Left cardiac atrium (tissue), 4 donors: ENCODE measurements around the gene ARMH3. TPM values are rescaled to one million over a fixed set of nuclear protein-coding genes. Genes with fewer than 3 reads are reported as not detected.
A peak's percentile ranks its signal among the peaks of the same experiment; 100 is the strongest.
"Not testable (repeated sequence)": the region's sequence is repeated elsewhere in the genome, so short reads cannot be mapped to it uniquely, and the experiment has no call there.

ENCODE experiments used
- ATAC-seq, 2 donors: fragments of 200-7000 bp; cut with Tn5 transposase; one replicate each; pipeline ENCODE4 v1.9.1; 2020; ENCODE audit warnings: mild to moderate bottlenecking in 2 of 2, moderate library complexity in 2 of 2
- DNase-seq: peaks from one replicate; pipeline ENCODE4 v3.0.0-alpha.2; 2020
- intact Hi-C, 2 donors: fragments of 100-400 bp; cut with DNase I; formaldehyde crosslinking; loops; one replicate each; pipeline versions ENCODE4 v1.14.1 to v1.15.1; 2022 to 2023
- total RNA-seq, 2 donors: library from RNA; stranded (reverse); fragmentation: NEBNext Ultra II Directional; extraction: Animal tissue kit (Norgen Biotek cat#: 25700); gene quantifications; one replicate each; pipeline ENCODE4 v1.2.1, GENCODE V29; 2021
- donor health status: DM: no; HTN: yes; CAD: no.
- donor health status: DM: no; HTN: yes; CAD: no; lungs with severe emphysema.
- donor health status: DM: yes; HTN: yes; CAD: no.
- donor health status: Dilated cardiomyopathy.

ARMH3 gene
- total RNA-seq, 2 donors from 2014 or later, result 28.8 to 33.7 TPM

GRCh38 chr10:102001435-102002068 lies 54.4 kb downstream of the ARMH3 start:
- intact Hi-C loops, result no loop called here
- DNase-seq (no peak), ATAC-seq (peak; percentile 54 to 67)

- ATAC-seq (no peak), DNase-seq (no peak)
- intact Hi-C loops, result no loop called here
These were observed 58.2 kb downstream of the ARMH3 start for GRCh38 chr10:101997803-101998202.

- no peak for DNase-seq
- ATAC-seq, result peak; percentile 30 to 82
- intact Hi-C loops, result no loop called here
These were observed 60.4 kb downstream of the ARMH3 start for GRCh38 chr10:101995451-101996063.

GRCh38 chr10:101993651-101994200 lies 62.2 kb downstream of the ARMH3 start:
- intact Hi-C loops, result no loop called here
- DNase-seq, result no peak
- no peak for ATAC-seq

- no peak for ATAC-seq
- intact Hi-C loops, result no loop called here
These were observed 62.8 kb downstream of the ARMH3 start for GRCh38 chr10:101993221-101993620.

GRCh38 chr10:101987136-101987535 lies 68.8 kb downstream of the ARMH3 start:
- ATAC-seq, result no peak
- intact Hi-C loops, result no loop called here
- no peak for DNase-seq

More at GRCh38 chr10:101993221-101993620, 62.8 kb downstream of the ARMH3 start:
- DNase-seq, result no peak

- intact Hi-C loops, result no loop called here
- DNase-seq (peak; percentile 60), ATAC-seq (peak; percentile 83 to 85)
These were observed 69.4 kb downstream of the ARMH3 start for GRCh38 chr10:101986624-101986971.

- intact Hi-C loops, ATAC-seq, DNase-seq: not testable (repeated sequence)
These were observed 75.3 kb downstream of the ARMH3 start for GRCh38 chr10:101980677-101981076.

- peak; percentile 34 to 64 for ATAC-seq
- intact Hi-C loops, result no loop called here
- DNase-seq, result no peak
These were observed 81.6 kb downstream of the ARMH3 start for GRCh38 chr10:101974091-101974971.

- peak in 1 of 2 donors; percentile 13 for ATAC-seq
- no peak for DNase-seq
- intact Hi-C loops, result no loop called here
These were observed 83.2 kb downstream of the ARMH3 start for GRCh38 chr10:101972761-101973160.

- ATAC-seq, result no peak
These were observed 86.5 kb downstream of the ARMH3 start for GRCh38 chr10:101969412-101969922.

GRCh38 chr10:101968940-101969321 lies 87.0 kb downstream of the ARMH3 start:
- intact Hi-C loops, result loop anchor here in 1 of 2 donors (5.0 kb wide), 1 partner anchor 127 kb away; the partner anchor contains the start of gene KCNIP2
- DNase-seq (no peak), ATAC-seq (no peak)

More at GRCh38 chr10:101969412-101969922, 86.5 kb downstream of the ARMH3 start:
- intact Hi-C loops, result loop anchor here in 1 of 2 donors (5.0 kb wide), 1 partner anchor 127 kb away; the partner anchor contains the start of gene KCNIP2
- DNase-seq, result no peak

- intact Hi-C loops, result loop anchor here in 1 of 2 donors (5.0 kb wide), 1 partner anchor 126 kb away; the partner anchor contains the start of gene KCNIP2
- no peak for DNase-seq
- no peak for ATAC-seq
These were observed 87.6 kb downstream of the ARMH3 start for GRCh38 chr10:101968286-101968939.

- no peak for ATAC-seq
- DNase-seq, result no peak
- intact Hi-C loops, result loop anchor here in 1 of 2 donors (5.0 kb wide), 1 partner anchor 125 kb away; the partner anchor contains the start of gene KCNIP2
These were observed 88.3 kb downstream of the ARMH3 start for GRCh38 chr10:101967713-101968112.

GRCh38 chr10:101967119-101967518 lies 88.9 kb downstream of the ARMH3 start:
- ATAC-seq (peak; percentile 68 to 94), DNase-seq (no peak)
- intact Hi-C loops, result loop anchor here in 1 of 2 donors (5.0 kb wide), 1 partner anchor 125 kb away; the partner anchor contains the start of gene KCNIP2

- ATAC-seq (peak in 1 of 2 donors; percentile 8), DNase-seq (no peak)
- intact Hi-C loops, result loop anchor here in 1 of 2 donors (5.0 kb wide), 1 partner anchor 123 kb away; the partner anchor contains the start of gene KCNIP2
These were observed 90.8 kb downstream of the ARMH3 start for GRCh38 chr10:101965075-101965765.

GRCh38 chr10:101961591-101962498 lies 94.1 kb downstream of the ARMH3 start:
- intact Hi-C loops, result loop anchor here in 1 of 2 donors (2.0 kb wide), 1 partner anchor 73 kb away; no protein-coding TSS in a partner anchor
- peak; percentile 81 to 91 for ATAC-seq
- peak; percentile 56 for DNase-seq
